HL-60 (cell line): ENCODE results near the gene CFAP141.

ENCODE experiments used
- DNase-seq, 2 experiments: peaks; one replicate each; pipeline ENCODE4 v3.0.0-alpha.2; 2010 to 2020; ENCODE audit warnings: low read depth in 1 of 2, low spot score in 1 of 2
- H3K27ac ChIP-seq: fragments of 250-450 bp; sonication (Bioruptor Pico); replicated peaks from 2 replicates; pipeline ENCODE4 v1.5.1; 2020; ENCODE audit warnings: mild to moderate bottlenecking, moderate library complexity
- H3K27me3 ChIP-seq: fragments of 250-450 bp; sonication (Bioruptor Pico); 2 replicates; pipeline ENCODE4 v1.5.1; 2021; ENCODE audit warnings: mild to moderate bottlenecking, moderate library complexity; ENCODE audit not compliant: insufficient read depth, poor library complexity, severe bottlenecking
- H3K4me3 ChIP-seq: replicated peaks from 2 replicates; pipeline ENCODE4 v1.5.1; 2011; ENCODE audit warnings: mild to moderate bottlenecking, control low read depth, low read length; ENCODE audit not compliant: insufficient read depth
- GABPA ChIP-seq: IDR thresholded peaks from 2 replicates; pipeline ENCODE4 v1.6.1; 2012; ENCODE audit warnings: low read depth
- POLR2AphosphoS5 ChIP-seq: IDR thresholded peaks from 2 replicates; pipeline ENCODE4 v1.6.1; 2012; ENCODE audit warnings: low read depth
- SPI1 ChIP-seq: IDR thresholded peaks from 2 replicates; pipeline ENCODE4 v1.6.1; 2012; ENCODE audit warnings: low read depth, mild to moderate bottlenecking, borderline replicate concordance
- long read RNA-seq: library from polyadenylated mRNA; unstranded; transcript quantifications from one replicate; pipeline ENCODE4 v2.0.0, GENCODE V29; 2020
- TF ChIP-seq, protein P1 (sequence below): IDR thresholded peaks from 2 replicates; pipeline ENCODE4 v1.6.1; 2012; ENCODE audit warnings: low read depth; ENCODE audit not compliant: insufficient replicate concordance
- TF ChIP-seq, protein P2 (sequence below): IDR thresholded peaks from one replicate; pipeline ENCODE4 v1.5.1; 2011; ENCODE audit warnings: low read length, control low read depth, inconsistent platforms; ENCODE audit not compliant: insufficient read depth

The CFAP141 gene
- long read RNA-seq = 0 reads

GRCh38 chr1:154206196-154206595 lies at the start of gene CFAP141:
TSS of gene CFAP141 (minus strand) at chr1:154206333. CDS start at chr1:154206307, 26 bp downstream.
- H3K27me3 ChIP-seq = no peaks in the 10 kb centered on the region
- DNase-seq = no peak
- no peak; the same call in none of the 2 replicates for TF ChIP-seq POLR2AphosphoS5
- no peak for TF ChIP-seq GABPA
- TF ChIP-seq, protein P1, sequence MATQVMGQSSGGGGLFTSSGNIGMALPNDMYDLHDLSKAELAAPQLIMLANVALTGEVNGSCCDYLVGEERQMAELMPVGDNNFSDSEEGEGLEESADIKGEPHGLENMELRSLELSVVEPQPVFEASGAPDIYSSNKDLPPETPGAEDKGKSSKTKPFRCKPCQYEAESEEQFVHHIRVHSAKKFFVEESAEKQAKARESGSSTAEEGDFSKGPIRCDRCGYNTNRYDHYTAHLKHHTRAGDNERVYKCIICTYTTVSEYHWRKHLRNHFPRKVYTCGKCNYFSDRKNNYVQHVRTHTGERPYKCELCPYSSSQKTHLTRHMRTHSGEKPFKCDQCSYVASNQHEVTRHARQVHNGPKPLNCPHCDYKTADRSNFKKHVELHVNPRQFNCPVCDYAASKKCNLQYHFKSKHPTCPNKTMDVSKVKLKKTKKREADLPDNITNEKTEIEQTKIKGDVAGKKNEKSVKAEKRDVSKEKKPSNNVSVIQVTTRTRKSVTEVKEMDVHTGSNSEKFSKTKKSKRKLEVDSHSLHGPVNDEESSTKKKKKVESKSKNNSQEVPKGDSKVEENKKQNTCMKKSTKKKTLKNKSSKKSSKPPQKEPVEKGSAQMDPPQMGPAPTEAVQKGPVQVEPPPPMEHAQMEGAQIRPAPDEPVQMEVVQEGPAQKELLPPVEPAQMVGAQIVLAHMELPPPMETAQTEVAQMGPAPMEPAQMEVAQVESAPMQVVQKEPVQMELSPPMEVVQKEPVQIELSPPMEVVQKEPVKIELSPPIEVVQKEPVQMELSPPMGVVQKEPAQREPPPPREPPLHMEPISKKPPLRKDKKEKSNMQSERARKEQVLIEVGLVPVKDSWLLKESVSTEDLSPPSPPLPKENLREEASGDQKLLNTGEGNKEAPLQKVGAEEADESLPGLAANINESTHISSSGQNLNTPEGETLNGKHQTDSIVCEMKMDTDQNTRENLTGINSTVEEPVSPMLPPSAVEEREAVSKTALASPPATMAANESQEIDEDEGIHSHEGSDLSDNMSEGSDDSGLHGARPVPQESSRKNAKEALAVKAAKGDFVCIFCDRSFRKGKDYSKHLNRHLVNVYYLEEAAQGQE = no peak
- TF ChIP-seq SPI1 = no peak
- TF ChIP-seq, protein P2, sequence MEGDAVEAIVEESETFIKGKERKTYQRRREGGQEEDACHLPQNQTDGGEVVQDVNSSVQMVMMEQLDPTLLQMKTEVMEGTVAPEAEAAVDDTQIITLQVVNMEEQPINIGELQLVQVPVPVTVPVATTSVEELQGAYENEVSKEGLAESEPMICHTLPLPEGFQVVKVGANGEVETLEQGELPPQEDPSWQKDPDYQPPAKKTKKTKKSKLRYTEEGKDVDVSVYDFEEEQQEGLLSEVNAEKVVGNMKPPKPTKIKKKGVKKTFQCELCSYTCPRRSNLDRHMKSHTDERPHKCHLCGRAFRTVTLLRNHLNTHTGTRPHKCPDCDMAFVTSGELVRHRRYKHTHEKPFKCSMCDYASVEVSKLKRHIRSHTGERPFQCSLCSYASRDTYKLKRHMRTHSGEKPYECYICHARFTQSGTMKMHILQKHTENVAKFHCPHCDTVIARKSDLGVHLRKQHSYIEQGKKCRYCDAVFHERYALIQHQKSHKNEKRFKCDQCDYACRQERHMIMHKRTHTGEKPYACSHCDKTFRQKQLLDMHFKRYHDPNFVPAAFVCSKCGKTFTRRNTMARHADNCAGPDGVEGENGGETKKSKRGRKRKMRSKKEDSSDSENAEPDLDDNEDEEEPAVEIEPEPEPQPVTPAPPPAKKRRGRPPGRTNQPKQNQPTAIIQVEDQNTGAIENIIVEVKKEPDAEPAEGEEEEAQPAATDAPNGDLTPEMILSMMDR = no peak
- H3K27ac ChIP-seq = peak within 1 kb of the TSS; percentile 23; the same call in 1 of the 2 replicates
- H3K4me3 ChIP-seq = no peak within 1 kb of the TSS

DNA sequence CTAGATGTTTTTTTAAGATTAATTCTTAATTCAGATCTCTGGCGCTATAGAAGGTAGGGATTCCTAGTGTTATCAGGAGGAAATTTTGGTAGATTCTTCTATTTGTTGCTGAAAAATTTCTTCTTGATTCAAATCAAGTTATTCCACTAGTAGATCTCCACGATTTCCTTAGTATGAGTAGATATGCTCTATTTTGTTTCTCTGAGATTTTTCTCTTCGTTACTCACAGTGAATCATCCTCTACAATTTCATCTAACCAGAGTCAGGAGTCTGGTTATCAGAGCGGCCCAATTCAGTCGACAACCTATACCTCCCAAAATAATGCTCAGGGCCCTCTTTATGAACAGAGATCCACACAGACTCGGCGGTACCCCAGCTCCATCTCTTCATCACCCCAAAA lies 47.5 kb upstream of the CFAP141 start:
- Histone ChIP-seq H3K4me3 (no peak overlapping the region), H3K27me3 (no peaks in the 10 kb centered on the region), H3K27ac (no peak overlapping the region)
- no peak for DNase-seq
- TF ChIP-seq SPI1 (no peak), POLR2AphosphoS5 (no peak), GABPA (no peak)
- TF ChIP-seq, protein P1 = no peak
- TF ChIP-seq, protein P2 = no peak

DNA sequence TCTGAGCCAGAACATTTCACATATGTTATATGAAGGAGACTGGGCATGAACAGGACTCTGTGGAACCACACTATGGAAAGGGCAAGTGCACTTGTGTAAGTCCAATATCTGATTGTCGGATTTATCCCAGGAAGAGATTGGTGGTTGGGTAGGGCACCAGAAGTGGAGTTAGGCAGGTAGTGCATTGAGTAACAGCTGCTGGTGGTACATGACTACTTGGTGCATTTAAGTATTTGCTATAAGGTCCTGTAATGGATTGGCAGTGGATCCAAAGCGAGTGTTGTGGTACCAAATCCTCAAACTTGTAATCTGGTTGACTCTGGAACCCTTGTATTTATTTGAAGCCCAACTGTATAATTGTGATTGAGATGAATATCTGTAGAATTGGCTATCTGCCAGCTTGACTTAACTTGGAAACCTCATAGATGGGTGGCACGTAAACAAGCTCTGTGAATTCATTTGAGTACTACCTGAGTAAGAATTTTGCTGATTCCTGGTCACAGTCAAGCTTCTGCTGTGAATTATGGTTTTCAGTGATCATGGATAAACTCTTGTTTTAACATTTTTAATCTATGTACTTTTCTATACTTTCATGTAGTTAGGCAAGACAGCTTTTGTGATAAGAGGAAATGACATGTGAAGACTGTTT lies 35.7 kb upstream of the CFAP141 start:
- no peak for DNase-seq
- Histone ChIP-seq H3K4me3 (no peak overlapping the region), H3K27me3 (no peaks in the 10 kb centered on the region)

More for the DNA sequence above, 35.7 kb upstream of the CFAP141 start:
- H3K27ac ChIP-seq = no peak overlapping the region
- TF ChIP-seq SPI1 (no peak), GABPA (no peak), POLR2AphosphoS5 (no peak)
- TF ChIP-seq, protein P1 = no peak
- TF ChIP-seq, protein P2 = no peak
